GM20000 (cell line): ENCODE results near the gene LMNA.

Experiments
- DNase-seq: peaks from one replicate; pipeline ENCODE4 v3.0.0; 2012; ENCODE audit warnings: low spot score
- TF ChIP-seq, protein P1 (sequence below): IDR thresholded peaks from 2 replicates; pipeline ENCODE4 v1.5.1; 2012; ENCODE audit warnings: mild to moderate bottlenecking, control low read depth; ENCODE audit errors: extremely low read depth, missing control alignments

LMNA gene

DNA sequence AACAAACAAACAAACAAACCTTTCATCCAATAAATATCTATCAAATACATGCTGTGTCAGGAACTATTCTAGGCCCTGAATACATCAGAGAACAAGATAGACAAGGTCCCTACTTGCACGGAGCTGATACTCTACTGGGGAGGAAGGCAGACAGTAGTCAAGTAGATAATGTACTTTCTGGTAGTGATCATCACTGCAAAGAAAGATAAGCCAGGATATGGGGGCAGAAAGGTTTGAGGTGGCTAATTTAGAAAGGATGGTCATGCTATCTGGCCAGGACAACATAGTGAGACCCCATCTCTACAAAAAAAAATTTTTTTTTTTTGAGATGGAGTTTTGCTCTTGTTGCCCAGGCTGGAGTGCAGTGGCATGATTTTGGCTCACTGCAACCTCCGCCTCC lies 22.9 kb upstream of the LMNA start:
- TF ChIP-seq, protein P1, sequence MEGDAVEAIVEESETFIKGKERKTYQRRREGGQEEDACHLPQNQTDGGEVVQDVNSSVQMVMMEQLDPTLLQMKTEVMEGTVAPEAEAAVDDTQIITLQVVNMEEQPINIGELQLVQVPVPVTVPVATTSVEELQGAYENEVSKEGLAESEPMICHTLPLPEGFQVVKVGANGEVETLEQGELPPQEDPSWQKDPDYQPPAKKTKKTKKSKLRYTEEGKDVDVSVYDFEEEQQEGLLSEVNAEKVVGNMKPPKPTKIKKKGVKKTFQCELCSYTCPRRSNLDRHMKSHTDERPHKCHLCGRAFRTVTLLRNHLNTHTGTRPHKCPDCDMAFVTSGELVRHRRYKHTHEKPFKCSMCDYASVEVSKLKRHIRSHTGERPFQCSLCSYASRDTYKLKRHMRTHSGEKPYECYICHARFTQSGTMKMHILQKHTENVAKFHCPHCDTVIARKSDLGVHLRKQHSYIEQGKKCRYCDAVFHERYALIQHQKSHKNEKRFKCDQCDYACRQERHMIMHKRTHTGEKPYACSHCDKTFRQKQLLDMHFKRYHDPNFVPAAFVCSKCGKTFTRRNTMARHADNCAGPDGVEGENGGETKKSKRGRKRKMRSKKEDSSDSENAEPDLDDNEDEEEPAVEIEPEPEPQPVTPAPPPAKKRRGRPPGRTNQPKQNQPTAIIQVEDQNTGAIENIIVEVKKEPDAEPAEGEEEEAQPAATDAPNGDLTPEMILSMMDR, result no peak
- DNase-seq, result no peak

- TF ChIP-seq, protein P1, result no peak
- no peak for DNase-seq
Observed at GRCh38 chr1:156095906-156096508, 18.5 kb upstream of the LMNA start.

GRCh38 chr1:156096640-156097391 lies 17.7 kb upstream of the LMNA start:
- TF ChIP-seq, protein P1, result peak; percentile 87
- peak; percentile 81 for DNase-seq

DNA sequence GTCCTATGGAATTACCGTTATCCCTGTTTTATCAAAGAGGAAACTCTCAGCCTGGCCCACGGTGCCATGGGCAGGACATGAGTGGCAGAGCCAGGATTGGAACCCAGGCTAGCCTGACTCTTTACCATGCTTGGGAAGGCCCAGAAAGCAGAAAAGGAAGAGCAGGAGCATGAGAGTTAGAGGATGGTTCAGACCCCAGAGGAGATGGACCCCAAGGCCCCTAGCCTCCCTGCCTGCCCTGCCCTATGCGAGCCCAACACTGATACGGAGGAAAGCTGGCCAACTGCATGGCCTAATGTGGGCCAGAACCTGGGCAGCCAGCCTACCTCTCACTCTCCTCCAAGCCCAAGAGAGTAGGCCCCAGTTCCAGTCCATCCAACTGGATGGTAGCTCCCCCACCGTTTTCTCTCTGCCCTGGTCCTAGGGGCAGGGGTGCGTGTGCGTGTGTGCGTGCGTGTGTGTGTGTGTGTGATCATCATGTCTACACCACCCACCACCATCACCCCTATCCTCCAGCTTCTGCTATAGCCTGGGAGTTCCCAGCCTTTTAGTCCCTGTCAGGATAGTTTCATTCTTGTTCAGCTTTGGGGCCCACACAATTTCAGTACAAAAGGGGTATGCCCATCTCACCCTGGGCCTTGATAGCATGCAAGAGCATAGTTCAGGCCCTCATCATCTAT lies 16.9 kb upstream of the LMNA start:
- TF ChIP-seq, protein P1, result no peak
- DNase-seq, result no peak

- TF ChIP-seq, protein P1, result no peak
- no peak for DNase-seq
Observed at GRCh38 chr1:156098784-156099183, 15.7 kb upstream of the LMNA start.

- no peak for DNase-seq
- TF ChIP-seq, protein P1, result no peak
Observed at GRCh38 chr1:156099282-156099681, 15.2 kb upstream of the LMNA start.
